Thyroid gland (tissue), 4 donors: ENCODE results near the gene OTOS. TPM values are rescaled to one million over a fixed set of nuclear protein-coding genes. Genes with fewer than 3 reads are reported as not detected.

ENCODE experiments used
- DNase-seq, 2 donors: peaks; one replicate each; pipeline ENCODE4 v3.0.0-alpha.2; 2019
- H3K27ac ChIP-seq, 3 donors: fragments of 200-600 bp; sonication (generic); 1 replicate in 2 of 3; 2 replicates in 1 of 3; pipeline ENCODE4 v1.5.1; 2016 to 2019; ENCODE audit warnings: mild to moderate bottlenecking in 1 of 3, moderate library complexity in 1 of 3
- H3K27me3 ChIP-seq: fragments of 200-600 bp; sonication (generic); one replicate; pipeline ENCODE4 v1.5.1; 2019
- H3K36me3 ChIP-seq, 2 donors: fragments of 200-600 bp; sonication (generic); one replicate each; pipeline ENCODE4 v1.5.1; 2016 to 2019
- H3K4me1 ChIP-seq, 2 donors: fragments of 200-600 bp; sonication (generic); one replicate each; pipeline ENCODE4 v1.5.1; 2017 to 2019
- H3K4me3 ChIP-seq, 3 donors: fragments of 200-600 bp; sonication (generic); replicated peaks in 1 of 3; 1 replicate in 2 of 3; 2 replicates in 1 of 3; pipeline ENCODE4 v1.5.1; 2016; ENCODE audit warnings: mild to moderate bottlenecking in 1 of 3
- H3K9me3 ChIP-seq: fragments of 200-600 bp; sonication (generic); one replicate; pipeline ENCODE4 v1.5.1; 2017
- POLR2A ChIP-seq, 2 donors: fragments of 450-650 bp; IDR thresholded peaks; one replicate each; pipeline ENCODE4 v1.6.1; 2017; ENCODE audit warnings: antibody characterized with exemption in 2 of 2, mild to moderate bottlenecking in 2 of 2, moderate library complexity in 1 of 2
- WGBS, 2 donors: methylation state at CpG; one replicate each; pipeline ENCODE4 v1.1.5; 2017; 5-methylcytosine and 5-hydroxymethylcytosine counted together
- intact Hi-C: fragments of 100-400 bp; cut with DNase I; formaldehyde crosslinking; loops from one replicate; pipeline ENCODE4 v1.15.1; 2023
- total RNA-seq, 4 donors: library from RNA; depleted of rRNA; stranded (reverse); fragments of >200 nt; gene quantifications; one replicate each; pipeline ENCODE4 v1.2.3, GENCODE V29; 2016
- TF ChIP-seq, protein P1 (sequence below), 6 experiments: fragments of 200-600 bp in 3 of 6; fragments of 450-650 bp in 3 of 6; sonication (generic) in 3 of 6; IDR thresholded peaks; one replicate each; pipeline ENCODE4 v1.5.1; 2016 to 2019; ENCODE audit warnings: antibody characterized with exemption in 6 of 6, mild to moderate bottlenecking in 2 of 6, inconsistent platforms in 1 of 6, moderate library complexity in 1 of 6

Gene OTOS
- total RNA-seq, 4 donors from 2014 or later: 4.3 to 62.8 (median 22.1) TPM

DNA sequence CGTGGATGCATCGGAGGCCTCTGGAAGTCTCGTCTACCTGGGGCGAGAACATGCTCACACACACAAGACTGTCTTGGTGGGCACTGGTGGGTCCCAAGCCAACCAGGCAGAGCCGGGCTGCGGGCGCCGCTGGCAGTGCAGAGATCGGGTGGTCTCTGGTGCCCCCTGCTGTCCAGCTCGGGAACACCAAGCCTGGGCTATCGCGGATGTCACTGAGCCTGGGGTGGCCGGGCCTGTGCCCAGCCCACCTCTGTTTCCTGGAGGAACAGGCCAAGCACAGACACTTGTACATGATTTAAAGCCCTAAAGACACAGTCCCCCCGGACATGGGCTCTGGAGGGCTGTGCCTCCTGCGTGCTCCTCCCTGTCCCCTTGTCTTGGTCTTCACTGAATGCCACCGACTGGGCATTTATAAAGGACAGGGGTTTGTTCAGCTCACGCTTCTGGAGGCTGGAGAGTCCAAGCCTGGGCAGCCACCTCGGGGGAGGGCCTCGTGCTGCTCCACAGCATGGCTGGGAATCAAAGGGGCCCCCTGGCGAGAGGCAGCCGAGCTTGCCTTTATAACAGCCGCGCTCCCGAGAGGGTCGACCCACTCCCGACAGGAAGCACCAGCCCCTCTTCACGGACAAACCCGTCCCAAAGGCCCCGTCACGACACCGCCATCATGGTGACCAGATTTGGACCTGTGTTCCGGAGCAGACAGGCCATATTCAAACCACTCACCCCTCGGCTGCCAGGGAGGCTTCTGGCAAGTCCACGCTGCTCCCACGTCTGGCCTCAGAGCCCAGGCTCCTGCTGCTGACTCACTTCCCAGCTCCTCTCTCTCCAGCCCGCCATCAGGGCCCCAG is 3.6 kb upstream of the OTOS start:
- DNase-seq: peak; percentile 63 to 67
- Histone ChIP-seq H3K36me3 (no peaks in the 10 kb centered on the region), H3K27ac (no peak overlapping the region), H3K4me3 (no peak overlapping the region), H3K9me3 (no peaks in the 10 kb centered on the region), H3K4me1 (peaks cover 19 to 26% of the 10 kb centered on the region in 2 donors), H3K27me3 (no peaks in the 10 kb centered on the region)
- no peak for TF ChIP-seq POLR2A (IDR thresholded peaks at IDR 0.05)
- TF ChIP-seq, protein P1, sequence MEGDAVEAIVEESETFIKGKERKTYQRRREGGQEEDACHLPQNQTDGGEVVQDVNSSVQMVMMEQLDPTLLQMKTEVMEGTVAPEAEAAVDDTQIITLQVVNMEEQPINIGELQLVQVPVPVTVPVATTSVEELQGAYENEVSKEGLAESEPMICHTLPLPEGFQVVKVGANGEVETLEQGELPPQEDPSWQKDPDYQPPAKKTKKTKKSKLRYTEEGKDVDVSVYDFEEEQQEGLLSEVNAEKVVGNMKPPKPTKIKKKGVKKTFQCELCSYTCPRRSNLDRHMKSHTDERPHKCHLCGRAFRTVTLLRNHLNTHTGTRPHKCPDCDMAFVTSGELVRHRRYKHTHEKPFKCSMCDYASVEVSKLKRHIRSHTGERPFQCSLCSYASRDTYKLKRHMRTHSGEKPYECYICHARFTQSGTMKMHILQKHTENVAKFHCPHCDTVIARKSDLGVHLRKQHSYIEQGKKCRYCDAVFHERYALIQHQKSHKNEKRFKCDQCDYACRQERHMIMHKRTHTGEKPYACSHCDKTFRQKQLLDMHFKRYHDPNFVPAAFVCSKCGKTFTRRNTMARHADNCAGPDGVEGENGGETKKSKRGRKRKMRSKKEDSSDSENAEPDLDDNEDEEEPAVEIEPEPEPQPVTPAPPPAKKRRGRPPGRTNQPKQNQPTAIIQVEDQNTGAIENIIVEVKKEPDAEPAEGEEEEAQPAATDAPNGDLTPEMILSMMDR (IDR thresholded peaks at IDR 0.05): peak; percentile 87 to 97 (median 89)
- intact Hi-C loops: loop anchor here (2.0 kb wide), 1 partner anchor 83 kb away; no protein-coding TSS in a partner anchor
- WGBS, 2 donors: 53 to 57% methylated on average over 24 to 32 of the region's 36 CpGs

DNA sequence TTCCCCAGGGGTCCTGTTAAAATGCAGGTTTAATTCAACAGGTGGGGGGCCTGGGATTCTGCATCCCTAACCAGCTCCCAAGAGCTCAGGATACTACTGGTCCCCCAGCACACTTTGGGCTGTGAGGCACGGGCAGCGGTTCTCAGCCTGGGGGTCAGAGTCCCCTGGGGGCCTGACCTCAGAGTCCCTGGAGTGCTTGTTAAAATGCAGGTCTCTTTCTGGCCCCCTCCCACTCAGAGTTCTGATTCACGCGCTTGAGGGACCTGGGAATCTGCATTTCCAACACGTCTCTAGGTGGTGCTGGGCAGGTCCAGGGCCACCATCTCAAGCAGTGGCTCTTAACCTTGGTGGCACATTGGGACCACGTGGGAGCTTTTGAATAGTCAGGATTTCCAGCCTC is 2.8 kb upstream of the OTOS start:
- H3K9me3 ChIP-seq: no peaks in the 10 kb centered on the region
- H3K27me3 ChIP-seq: no peaks in the 10 kb centered on the region
- no peak for DNase-seq
- WGBS, 2 donors: 65 to 68% methylated on average over 4 to 5 of the region's 6 CpGs
- peaks cover 19 to 33% of the 10 kb centered on the region in 2 donors for H3K4me1 ChIP-seq
- H3K36me3 ChIP-seq: no peaks in the 10 kb centered on the region
- H3K27ac ChIP-seq: no peak overlapping the region
- H3K4me3 ChIP-seq: no peak overlapping the region
- no peak for TF ChIP-seq POLR2A (IDR thresholded peaks at IDR 0.05)
- TF ChIP-seq, protein P1 (IDR thresholded peaks at IDR 0.05): no peak
- intact Hi-C loops: no loop called here

DNA sequence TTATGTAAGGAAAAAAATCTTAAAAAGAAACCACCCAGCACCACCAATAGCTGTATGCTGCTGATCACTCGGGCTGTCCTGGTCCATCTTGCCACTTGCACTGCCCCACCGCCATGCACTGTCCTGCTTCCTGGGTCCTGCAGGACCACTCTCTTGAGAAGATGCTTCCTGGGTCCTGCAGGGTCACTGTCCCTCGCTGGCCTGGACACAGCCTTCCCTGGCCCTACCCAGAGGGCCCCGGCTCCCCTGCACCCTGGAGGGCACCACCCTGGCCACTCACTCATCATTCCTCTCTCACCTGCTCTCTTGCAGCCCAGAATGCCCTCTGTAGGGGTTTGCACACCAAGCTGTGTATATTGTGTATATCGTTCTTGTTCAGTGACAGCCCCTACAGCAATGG is 2.4 kb upstream of the OTOS start:
- intact Hi-C loops: no loop called here
- DNase-seq: no peak
- Histone ChIP-seq H3K27ac (no peak overlapping the region), H3K36me3 (no peaks in the 10 kb centered on the region), H3K4me1 (peaks cover 19 to 34% of the 10 kb centered on the region in 2 donors), H3K4me3 (no peak overlapping the region), H3K27me3 (no peaks in the 10 kb centered on the region), H3K9me3 (no peaks in the 10 kb centered on the region)
- TF ChIP-seq POLR2A (IDR thresholded peaks at IDR 0.05): no peak
- TF ChIP-seq, protein P1 (IDR thresholded peaks at IDR 0.05): no peak
- 87 to 97% methylated on average over 4 to 5 of the region's 5 CpGs for WGBS, 2 donors

DNA sequence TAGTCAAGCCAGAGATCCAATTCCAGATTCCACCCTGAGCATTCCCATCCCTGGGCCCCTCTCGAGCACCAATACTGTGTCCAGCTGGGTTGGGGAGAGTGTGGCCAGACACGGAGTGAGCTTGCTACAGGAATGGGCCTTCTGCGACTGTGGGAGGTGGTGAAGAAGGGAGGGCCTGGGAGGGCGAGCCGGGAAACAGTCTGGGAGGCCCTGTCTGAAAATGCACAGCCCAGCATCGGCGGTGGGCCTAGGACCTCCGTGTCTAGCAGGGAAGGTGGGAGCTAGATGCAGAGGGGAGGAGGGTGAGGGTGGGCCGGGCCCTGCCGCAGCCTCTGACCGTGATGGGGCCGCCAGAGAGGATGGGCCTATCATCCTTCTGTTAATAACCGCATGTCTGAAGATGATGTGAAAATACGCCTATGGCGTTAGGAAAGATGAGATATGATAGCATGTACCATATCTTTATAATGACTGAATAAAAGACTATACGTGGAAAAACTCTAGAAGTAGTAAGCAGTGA is 1.9 kb upstream of the OTOS start:
- intact Hi-C loops: no loop called here
- H3K27me3 ChIP-seq: no peaks in the 10 kb centered on the region
- WGBS, 2 donors: 85 to 92% methylated on average over 16 of the region's 16 CpGs
- H3K4me3 ChIP-seq: no peak overlapping the region
- H3K36me3 ChIP-seq: no peaks in the 10 kb centered on the region
- DNase-seq: no peak
- no peak for TF ChIP-seq POLR2A (IDR thresholded peaks at IDR 0.05)
- TF ChIP-seq, protein P1 (IDR thresholded peaks at IDR 0.05): no peak
- H3K9me3 ChIP-seq: no peaks in the 10 kb centered on the region
- peaks cover 19 to 34% of the 10 kb centered on the region in 2 donors for H3K4me1 ChIP-seq
- H3K27ac ChIP-seq: no peak overlapping the region

DNA sequence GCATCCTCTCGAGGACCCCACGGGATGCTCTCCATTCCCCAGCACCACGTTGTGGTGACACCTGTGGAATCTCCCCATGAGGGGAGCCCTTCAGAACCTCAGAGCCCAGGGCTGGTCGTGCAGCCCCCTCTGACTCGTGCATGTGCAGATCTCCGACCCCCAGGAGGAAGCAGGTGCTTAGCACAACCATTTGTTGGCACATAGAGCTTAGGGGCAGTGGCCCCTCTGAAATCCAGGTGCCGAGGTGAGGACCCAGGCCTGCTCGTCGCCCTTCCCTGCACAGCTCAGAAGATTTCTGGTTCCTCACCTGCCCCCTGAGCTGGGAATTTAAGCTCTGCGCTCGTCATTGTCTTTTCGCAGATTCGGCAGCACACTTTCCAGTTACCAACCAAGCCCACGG is 1.3 kb upstream of the OTOS start:
- H3K27me3 ChIP-seq: no peaks in the 10 kb centered on the region
- peak overlapping the region in 2 of 3 donors; percentile 87 to 95 for H3K27ac ChIP-seq
- H3K4me1 ChIP-seq: peaks cover 21 to 38% of the 10 kb centered on the region in 2 donors
- intact Hi-C loops: no loop called here
- H3K9me3 ChIP-seq: no peaks in the 10 kb centered on the region
- no peaks in the 10 kb centered on the region for H3K36me3 ChIP-seq
- no peak for TF ChIP-seq POLR2A (IDR thresholded peaks at IDR 0.05)
- TF ChIP-seq, protein P1 (IDR thresholded peaks at IDR 0.05): no peak
- no peak for DNase-seq
- 85 to 89% methylated on average over 14 of the region's 14 CpGs for WGBS, 2 donors
- no peak overlapping the region for H3K4me3 ChIP-seq
